ENCODE results near the gene ALB. TPM values are rescaled to one million over a fixed set of nuclear protein-coding genes. Genes with fewer than 3 reads are reported as not detected.

Gene ALB
- total and polyA plus RNA-seq, 4 donors: 0.07 to 32.8 (median 4.4) TPM

- no peak for ATAC-seq (ENCODE audit: insufficient read depth, low FRiP score)
- TF ChIP-seq, protein P1, sequence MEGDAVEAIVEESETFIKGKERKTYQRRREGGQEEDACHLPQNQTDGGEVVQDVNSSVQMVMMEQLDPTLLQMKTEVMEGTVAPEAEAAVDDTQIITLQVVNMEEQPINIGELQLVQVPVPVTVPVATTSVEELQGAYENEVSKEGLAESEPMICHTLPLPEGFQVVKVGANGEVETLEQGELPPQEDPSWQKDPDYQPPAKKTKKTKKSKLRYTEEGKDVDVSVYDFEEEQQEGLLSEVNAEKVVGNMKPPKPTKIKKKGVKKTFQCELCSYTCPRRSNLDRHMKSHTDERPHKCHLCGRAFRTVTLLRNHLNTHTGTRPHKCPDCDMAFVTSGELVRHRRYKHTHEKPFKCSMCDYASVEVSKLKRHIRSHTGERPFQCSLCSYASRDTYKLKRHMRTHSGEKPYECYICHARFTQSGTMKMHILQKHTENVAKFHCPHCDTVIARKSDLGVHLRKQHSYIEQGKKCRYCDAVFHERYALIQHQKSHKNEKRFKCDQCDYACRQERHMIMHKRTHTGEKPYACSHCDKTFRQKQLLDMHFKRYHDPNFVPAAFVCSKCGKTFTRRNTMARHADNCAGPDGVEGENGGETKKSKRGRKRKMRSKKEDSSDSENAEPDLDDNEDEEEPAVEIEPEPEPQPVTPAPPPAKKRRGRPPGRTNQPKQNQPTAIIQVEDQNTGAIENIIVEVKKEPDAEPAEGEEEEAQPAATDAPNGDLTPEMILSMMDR (IDR thresholded peaks at IDR 0.05; ENCODE audit: control extremely low read depth, extremely low read depth): no peak
- no peaks in the 10 kb centered on the region for H3K27me3 ChIP-seq (ENCODE audit: control insufficient read depth in 3 of 3, insufficient read depth in 3 of 3, low read length in 2 of 3)
- no peak overlapping the region for H3K4me3 ChIP-seq
- no peaks in the 10 kb centered on the region for H3K4me1 ChIP-seq (ENCODE audit: control insufficient read depth in 5 of 5, insufficient read depth in 5 of 5, low read length in 5 of 5)
- no peak for DNase-seq
- 82 to 93% methylated on average over 4 of the region's 4 CpGs for WGBS, 2 donors
- H3K9me3 ChIP-seq (ENCODE audit: control insufficient read depth in 4 of 4, insufficient read depth in 3 of 4, low read length in 3 of 4): no peaks in the 10 kb centered on the region
- H3K36me3 ChIP-seq (ENCODE audit: control insufficient read depth in 4 of 4, insufficient read depth in 4 of 4, low read length in 4 of 4): no peaks in the 10 kb centered on the region
- no peak overlapping the region for H3K27ac ChIP-seq (ENCODE audit: low read depth in 1 of 2, low read length in 1 of 2)
- H3K9ac ChIP-seq (ENCODE audit: insufficient read depth in 1 of 2, low read length in 2 of 2): no peak overlapping the region
Measured at GRCh38 chr4:73460913-73461522, 56.9 kb downstream of the ALB start.

- no peak for ATAC-seq (ENCODE audit: insufficient read depth, low FRiP score)
- Histone ChIP-seq H3K9me3 (ENCODE audit: control insufficient read depth in 4 of 4, insufficient read depth in 3 of 4, low read length in 3 of 4) (no peaks in the 10 kb centered on the region), H3K4me1 (ENCODE audit: control insufficient read depth in 5 of 5, insufficient read depth in 5 of 5, low read length in 5 of 5) (no peaks in the 10 kb centered on the region), H3K36me3 (ENCODE audit: control insufficient read depth in 4 of 4, insufficient read depth in 4 of 4, low read length in 4 of 4) (no peaks in the 10 kb centered on the region), H3K4me3 (no peak overlapping the region), H3K27me3 (ENCODE audit: control insufficient read depth in 3 of 3, insufficient read depth in 3 of 3, low read length in 2 of 3) (no peaks in the 10 kb centered on the region), H3K9ac (ENCODE audit: insufficient read depth in 1 of 2, low read length in 2 of 2) (no peak overlapping the region), H3K27ac (ENCODE audit: low read depth in 1 of 2, low read length in 1 of 2) (no peak overlapping the region)
- no peak for DNase-seq
- WGBS, 2 donors: 95 to 98% methylated on average over 3 of the region's 3 CpGs
- TF ChIP-seq, protein P1 (IDR thresholded peaks at IDR 0.05; ENCODE audit: control extremely low read depth, extremely low read depth): no peak
Measured at GRCh38 chr4:73468170-73468569, 64.1 kb downstream of the ALB start.

DNA sequence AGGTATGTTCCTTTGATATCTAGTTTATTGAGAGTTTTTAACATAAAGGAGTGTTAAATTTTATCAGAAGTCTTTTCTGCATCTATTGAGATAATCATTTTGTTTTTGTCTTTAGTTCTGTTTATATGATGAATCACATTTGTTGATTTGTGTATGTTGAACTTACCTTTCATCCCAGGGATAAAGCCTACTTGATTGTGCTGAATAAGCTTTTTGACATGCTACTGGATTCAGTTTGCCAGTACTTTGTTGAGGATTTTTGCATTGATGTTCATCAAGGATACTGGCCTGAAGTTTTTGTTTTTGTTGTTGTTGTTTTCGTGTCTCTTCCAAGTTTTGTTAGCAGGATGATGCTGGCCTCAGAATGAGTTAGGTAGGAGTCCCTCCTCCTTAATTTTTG is 66.6 kb downstream of the ALB start:
- TF ChIP-seq, protein P1 (IDR thresholded peaks at IDR 0.05; ENCODE audit: control extremely low read depth, extremely low read depth): no peak
- DNase-seq (no peak), ATAC-seq (ENCODE audit: insufficient read depth, low FRiP score) (no peak)
- no peak overlapping the region for H3K4me3 ChIP-seq
- 87 to 89% methylated on average over 1 of the region's 1 CpG for WGBS, 2 donors
- no peak overlapping the region for H3K27ac ChIP-seq (ENCODE audit: low read depth in 1 of 2, low read length in 1 of 2)
- H3K9me3 ChIP-seq (ENCODE audit: control insufficient read depth in 4 of 4, insufficient read depth in 3 of 4, low read length in 3 of 4): peaks cover 0 to 5% (median 2%) of the 10 kb centered on the region in 4 donors
- no peaks in the 10 kb centered on the region for H3K27me3 ChIP-seq (ENCODE audit: control insufficient read depth in 3 of 3, insufficient read depth in 3 of 3, low read length in 2 of 3)
- H3K9ac ChIP-seq (ENCODE audit: insufficient read depth in 1 of 2, low read length in 2 of 2): no peak overlapping the region
- H3K4me1 ChIP-seq (ENCODE audit: control insufficient read depth in 5 of 5, insufficient read depth in 5 of 5, low read length in 5 of 5): no peaks in the 10 kb centered on the region
- H3K36me3 ChIP-seq (ENCODE audit: control insufficient read depth in 4 of 4, insufficient read depth in 4 of 4, low read length in 4 of 4): no peaks in the 10 kb centered on the region

Other genes starting within 250 kb of the ALB start
- gene ANKRD17, start 145.5 kb upstream of the ALB start, total RNA-seq: 10 to 100 TPM; 44.9 to 74.4 TPM
- 10 to 100 TPM in 1 of 2 donors, 1 to 10 TPM in 1; 7.8 to 18.4 TPM for gene ANKRD17, start 145.5 kb upstream of the ALB start, polyA plus RNA-seq
- gene AFP, start 31.9 kb downstream of the ALB start, total RNA-seq: 1 to 10 TPM in 1 of 2 donors, under 1 TPM in 1; 0.11 to 1.3 TPM
- not detected for gene AFP, start 31.9 kb downstream of the ALB start, polyA plus RNA-seq
- under 1 TPM in 1 of 2 donors, not detected in 1; 0.09 TPM for gene AFM, start 77.5 kb downstream of the ALB start, total RNA-seq
- gene AFM, start 77.5 kb downstream of the ALB start, polyA plus RNA-seq: not detected
- gene RASSF6, start 216.1 kb downstream of the ALB start, total RNA-seq: 1 to 10 TPM; 2.7 to 7.6 TPM
- 1 to 10 TPM; 1.2 to 1.3 TPM for gene RASSF6, start 216.1 kb downstream of the ALB start, polyA plus RNA-seq